HEK293 (cell line): ENCODE results near the gene KCNC4.

ENCODE experiments used
- CTCF ChIA-PET: fragments of 350-600 bp; formaldehyde crosslinking; extraction: SDS; loops from one replicate; lab custom pipeline; 2021; ENCODE audit warnings: antibody characterized with exemption; lab: Yijun Ruan, JAX
- POLR2A ChIA-PET: fragments of 300-600 bp; formaldehyde crosslinking; extraction: SDS; loops from one replicate; lab custom pipeline; 2020; ENCODE audit warnings: antibody characterized with exemption, inconsistent platforms; lab: Yijun Ruan, JAX
- H3K27ac ChIP-seq: fragments of 200-500 bp; sonication (Bioruptor generic); 2 replicates; pipeline ENCODE4 v1.5.1; 2014; ENCODE audit warnings: low read depth, low read length, control low read depth, inconsistent platforms; ENCODE audit errors: extremely low read depth
- H3K36me3 ChIP-seq, 2 experiments: fragments of 200-500 bp in 1 of 2; sonication (Bioruptor generic) in 1 of 2; 1 replicate in 1 of 2; 2 replicates in 1 of 2; pipeline ENCODE4 v1.5.1; 2014 to 2017; ENCODE audit warnings: inconsistent platforms in 2 of 2, low read length in 2 of 2; ENCODE audit not compliant: control insufficient read depth in 2 of 2, insufficient read depth in 1 of 2
- H3K4me1 ChIP-seq: fragments of 200-500 bp; sonication (Bioruptor generic); 2 replicates; pipeline ENCODE4 v1.5.1; 2014; ENCODE audit warnings: mild to moderate bottlenecking, low read length, inconsistent platforms; ENCODE audit not compliant: control insufficient read depth, insufficient read depth
- H3K4me3 ChIP-seq: 2 replicates; pipeline ENCODE4 v1.5.1; 2011; ENCODE audit warnings: low read depth, mild to moderate bottlenecking, control low read depth, low read length, moderate library complexity
- H3K9me3 ChIP-seq: fragments of 200-500 bp; sonication (Bioruptor generic); 2 replicates; pipeline ENCODE4 v1.5.1; 2014; ENCODE audit warnings: low read depth, low read length, inconsistent platforms; ENCODE audit not compliant: control insufficient read depth, insufficient read depth
- BCL11B ChIP-seq: fragments of 450-650 bp; formaldehyde crosslinking; IDR thresholded peaks from 2 replicates; pipeline ENCODE4 v1.5.1; 2016; ENCODE audit warnings: low read depth, missing biosample characterization, missing genetic modification characterization
- GLI4 ChIP-seq: fragments of 450-650 bp; formaldehyde crosslinking; IDR thresholded peaks from 2 replicates; pipeline ENCODE4 v1.5.1; 2016; ENCODE audit warnings: missing biosample characterization, missing genetic modification characterization
- KLF16 ChIP-seq: fragments of 450-650 bp; formaldehyde crosslinking; IDR thresholded peaks from 2 replicates; pipeline ENCODE4 v1.5.1; 2017; ENCODE audit warnings: missing biosample characterization, missing genetic modification characterization
- PRDM10 ChIP-seq: fragments of 450-650 bp; formaldehyde crosslinking; IDR thresholded peaks from 2 replicates; pipeline ENCODE4 v1.5.1; 2016; ENCODE audit warnings: missing biosample characterization, missing genetic modification characterization
- PRDM6 ChIP-seq: fragments of 450-650 bp; formaldehyde crosslinking; IDR thresholded peaks from 2 replicates; pipeline ENCODE4 v1.5.1; 2017; ENCODE audit warnings: missing biosample characterization, missing genetic modification characterization
- REPIN1 ChIP-seq: fragments of 450-650 bp; formaldehyde crosslinking; IDR thresholded peaks from 2 replicates; pipeline ENCODE4 v1.5.1; 2017; ENCODE audit warnings: missing biosample characterization, missing genetic modification characterization, low read depth
- TRIM28 ChIP-seq: IDR thresholded peaks from 2 replicates; pipeline ENCODE4 v1.6.1; 2011; ENCODE audit warnings: low read length, control low read depth, borderline replicate concordance
- WT1 ChIP-seq: fragments of 450-650 bp; formaldehyde crosslinking; IDR thresholded peaks from 2 replicates; pipeline ENCODE4 v1.5.1; 2016; ENCODE audit warnings: missing biosample characterization, missing genetic modification characterization
- ZBTB20 ChIP-seq: fragments of 450-650 bp; formaldehyde crosslinking; IDR thresholded peaks from 2 replicates; pipeline ENCODE4 v1.5.1; 2016; ENCODE audit warnings: missing biosample characterization, missing genetic modification characterization
- ZFP41 ChIP-seq: fragments of 450-650 bp; formaldehyde crosslinking; IDR thresholded peaks from 2 replicates; pipeline ENCODE4 v1.5.1; 2016; ENCODE audit warnings: missing biosample characterization, missing genetic modification characterization, borderline replicate concordance
- ZNF114 ChIP-seq: fragments of 450-650 bp; formaldehyde crosslinking; IDR thresholded peaks from 2 replicates; pipeline ENCODE4 v1.5.0; 2017; ENCODE audit warnings: missing biosample characterization, missing genetic modification characterization
- ZNF366 ChIP-seq: fragments of 450-650 bp; formaldehyde crosslinking; conservative IDR thresholded peaks from 2 replicates; pipeline ENCODE4 v1.5.1; 2016; ENCODE audit warnings: missing biosample characterization, missing genetic modification characterization
- ZNF561 ChIP-seq: fragments of 450-650 bp; IDR thresholded peaks from 2 replicates; pipeline ENCODE4 v1.5.1; 2018; ENCODE audit warnings: missing biosample characterization, missing genetic modification characterization, borderline replicate concordance
- ZNF621 ChIP-seq: fragments of 450-650 bp; formaldehyde crosslinking; IDR thresholded peaks from 2 replicates; pipeline ENCODE4 v1.5.1; 2017; ENCODE audit warnings: missing biosample characterization, missing genetic modification characterization
- ZNF624 ChIP-seq: fragments of 450-650 bp; formaldehyde crosslinking; IDR thresholded peaks from 2 replicates; pipeline ENCODE4 v1.5.1; 2017; ENCODE audit warnings: missing biosample characterization, missing genetic modification characterization
- ZNF658 ChIP-seq: fragments of 450-650 bp; formaldehyde crosslinking; IDR thresholded peaks from 2 replicates; pipeline ENCODE4; 2016; ENCODE audit warnings: missing biosample characterization, missing genetic modification characterization
- ZNF701 ChIP-seq: fragments of 450-650 bp; formaldehyde crosslinking; IDR thresholded peaks from 2 replicates; pipeline ENCODE4 v1.5.1; 2016; ENCODE audit warnings: missing biosample characterization, missing genetic modification characterization
- ZNF777 ChIP-seq: fragments of 450-650 bp; formaldehyde crosslinking; IDR thresholded peaks from 2 replicates; pipeline ENCODE4 v1.5.1; 2017; ENCODE audit warnings: missing biosample characterization, missing genetic modification characterization, borderline replicate concordance
- ZNF830 ChIP-seq: fragments of 450-650 bp; IDR thresholded peaks from 2 replicates; pipeline ENCODE4 v1.5.0; 2018; ENCODE audit warnings: missing biosample characterization, missing genetic modification characterization, low read depth, mild to moderate bottlenecking, moderate library complexity
- TF ChIP-seq, protein P1 (sequence below): fragments of 450-650 bp; formaldehyde crosslinking; IDR thresholded peaks from 2 replicates; pipeline ENCODE4 v1.5.1; 2017; ENCODE audit warnings: missing biosample characterization, mild to moderate bottlenecking, missing genetic modification characterization, moderate library complexity
- TF ChIP-seq, protein P2 (sequence below): fragments of 450-650 bp; formaldehyde crosslinking; IDR thresholded peaks from 2 replicates; pipeline ENCODE4 v1.5.1; 2016; ENCODE audit warnings: missing biosample characterization, missing genetic modification characterization, borderline replicate concordance
- TF ChIP-seq, protein P3 (sequence below): fragments of 450-650 bp; formaldehyde crosslinking; IDR thresholded peaks from 2 replicates; pipeline ENCODE4 v1.5.1; 2016; ENCODE audit warnings: missing biosample characterization, missing genetic modification characterization

Gene KCNC4

GRCh38 chr1:110187139-110187890, 22.8 kb upstream of the KCNC4 start:
- ChIA-PET CTCF (interaction anchor here (0.5 to 2.8 kb wide), 9 partner anchors 9 to 431 kb away, joined by 3 to 16 read pairs (median 4); no protein-coding TSS in a partner anchor), POLR2A (no interaction called here)
- H3K27ac ChIP-seq, result peak overlapping the region; percentile 29; the same call in 1 of the 2 replicates
- H3K9me3 ChIP-seq, result no peaks in the 10 kb centered on the region
- no peak overlapping the region for H3K4me3 ChIP-seq
- no peaks in the 10 kb centered on the region for H3K36me3 ChIP-seq
- peaks cover 13% of the 10 kb centered on the region for H3K4me1 ChIP-seq
- TF ChIP-seq ZNF624 (no peak), ZFP41 (tag by site-specific recombination) (no peak), GLI4 (tag by site-specific recombination) (no peak), PRDM6 (0 out of 2 replicates have a peak, but pooled peaks have one; percentile 7), ZNF621 (no peak), ZNF366 (tag by site-specific recombination) (no peak), ZNF777 (no peak), WT1 (peak; percentile 44; the same call in 1 of the 2 replicates), ZNF658 (tag by site-specific recombination) (no peak), KLF16 (tag by site-specific recombination) (no peak), BCL11B (tag by site-specific recombination) (no peak), ZNF561 (tag by site-specific recombination) (no peak), ZNF830 (tag by site-specific recombination) (no peak), ZBTB20 (tag by site-specific recombination) (no peak), ZNF701 (tag by site-specific recombination) (no peak), PRDM10 (no peak), TRIM28 (0 out of 2 replicates have a peak, but pooled peaks have one; percentile 17), REPIN1 (tag by site-specific recombination) (no peak), ZNF114 (no peak)
- TF ChIP-seq, protein P1, sequence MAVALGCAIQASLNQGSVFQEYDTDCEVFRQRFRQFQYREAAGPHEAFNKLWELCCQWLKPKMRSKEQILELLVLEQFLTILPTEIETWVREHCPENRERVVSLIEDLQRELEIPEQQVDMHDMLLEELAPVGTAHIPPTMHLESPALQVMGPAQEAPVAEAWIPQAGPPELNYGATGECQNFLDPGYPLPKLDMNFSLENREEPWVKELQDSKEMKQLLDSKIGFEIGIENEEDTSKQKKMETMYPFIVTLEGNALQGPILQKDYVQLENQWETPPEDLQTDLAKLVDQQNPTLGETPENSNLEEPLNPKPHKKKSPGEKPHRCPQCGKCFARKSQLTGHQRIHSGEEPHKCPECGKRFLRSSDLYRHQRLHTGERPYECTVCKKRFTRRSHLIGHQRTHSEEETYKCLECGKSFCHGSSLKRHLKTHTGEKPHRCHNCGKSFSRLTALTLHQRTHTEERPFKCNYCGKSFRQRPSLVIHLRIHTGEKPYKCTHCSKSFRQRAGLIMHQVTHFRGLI (tag by site-specific recombination), result peak; percentile 99
- TF ChIP-seq, protein P2, sequence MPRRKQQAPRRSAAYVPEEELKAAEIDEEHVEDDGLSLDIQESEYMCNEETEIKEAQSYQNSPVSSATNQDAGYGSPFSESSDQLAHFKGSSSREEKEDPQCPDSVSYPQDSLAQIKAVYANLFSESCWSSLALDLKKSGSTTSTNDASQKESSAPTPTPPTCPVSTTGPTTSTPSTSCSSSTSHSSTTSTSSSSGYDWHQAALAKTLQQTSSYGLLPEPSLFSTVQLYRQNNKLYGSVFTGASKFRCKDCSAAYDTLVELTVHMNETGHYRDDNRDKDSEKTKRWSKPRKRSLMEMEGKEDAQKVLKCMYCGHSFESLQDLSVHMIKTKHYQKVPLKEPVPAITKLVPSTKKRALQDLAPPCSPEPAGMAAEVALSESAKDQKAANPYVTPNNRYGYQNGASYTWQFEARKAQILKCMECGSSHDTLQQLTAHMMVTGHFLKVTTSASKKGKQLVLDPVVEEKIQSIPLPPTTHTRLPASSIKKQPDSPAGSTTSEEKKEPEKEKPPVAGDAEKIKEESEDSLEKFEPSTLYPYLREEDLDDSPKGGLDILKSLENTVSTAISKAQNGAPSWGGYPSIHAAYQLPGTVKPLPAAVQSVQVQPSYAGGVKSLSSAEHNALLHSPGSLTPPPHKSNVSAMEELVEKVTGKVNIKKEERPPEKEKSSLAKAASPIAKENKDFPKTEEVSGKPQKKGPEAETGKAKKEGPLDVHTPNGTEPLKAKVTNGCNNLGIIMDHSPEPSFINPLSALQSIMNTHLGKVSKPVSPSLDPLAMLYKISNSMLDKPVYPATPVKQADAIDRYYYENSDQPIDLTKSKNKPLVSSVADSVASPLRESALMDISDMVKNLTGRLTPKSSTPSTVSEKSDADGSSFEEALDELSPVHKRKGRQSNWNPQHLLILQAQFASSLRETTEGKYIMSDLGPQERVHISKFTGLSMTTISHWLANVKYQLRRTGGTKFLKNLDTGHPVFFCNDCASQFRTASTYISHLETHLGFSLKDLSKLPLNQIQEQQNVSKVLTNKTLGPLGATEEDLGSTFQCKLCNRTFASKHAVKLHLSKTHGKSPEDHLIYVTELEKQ, result no peak
- TF ChIP-seq, protein P3, sequence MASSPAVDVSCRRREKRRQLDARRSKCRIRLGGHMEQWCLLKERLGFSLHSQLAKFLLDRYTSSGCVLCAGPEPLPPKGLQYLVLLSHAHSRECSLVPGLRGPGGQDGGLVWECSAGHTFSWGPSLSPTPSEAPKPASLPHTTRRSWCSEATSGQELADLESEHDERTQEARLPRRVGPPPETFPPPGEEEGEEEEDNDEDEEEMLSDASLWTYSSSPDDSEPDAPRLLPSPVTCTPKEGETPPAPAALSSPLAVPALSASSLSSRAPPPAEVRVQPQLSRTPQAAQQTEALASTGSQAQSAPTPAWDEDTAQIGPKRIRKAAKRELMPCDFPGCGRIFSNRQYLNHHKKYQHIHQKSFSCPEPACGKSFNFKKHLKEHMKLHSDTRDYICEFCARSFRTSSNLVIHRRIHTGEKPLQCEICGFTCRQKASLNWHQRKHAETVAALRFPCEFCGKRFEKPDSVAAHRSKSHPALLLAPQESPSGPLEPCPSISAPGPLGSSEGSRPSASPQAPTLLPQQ (tag by site-specific recombination), result no peak
